Dermis blood vessel endothelial cell (primary cell): ENCODE results near the gene FOXC2. TPM values are rescaled to one million over a fixed set of nuclear protein-coding genes. Genes with fewer than 3 reads are reported as not detected.
A peak's percentile ranks its signal among the peaks of the same experiment; 100 is the strongest.

Experiments
- DNase-seq: peaks from one replicate; pipeline ENCODE4 v3.0.0; 2010
- total RNA-seq: library from RNA; depleted of rRNA; stranded (reverse); fragments of >200 nt; gene quantifications from 2 replicates; pipeline ENCODE4 v1.2.3, GENCODE V29; 2014

FOXC2 gene
- 2.2 and 8.1 TPM in 2 replicates for total RNA-seq

GRCh38 chr16:86566601-86566965 is at the start of gene FOXC2:
TSS of gene FOXC2 (plus strand) at chr16:86566829. CDS start at chr16:86567336, 507 bp downstream.
- DNase-seq: peak; percentile 97

GRCh38 chr16:86517033-86517432 is 49.6 kb upstream of the FOXC2 start:
- DNase-seq: no peak

- peak; percentile 85 for DNase-seq
Measured at GRCh38 chr16:86517652-86518258, 48.9 kb upstream of the FOXC2 start.

DNA sequence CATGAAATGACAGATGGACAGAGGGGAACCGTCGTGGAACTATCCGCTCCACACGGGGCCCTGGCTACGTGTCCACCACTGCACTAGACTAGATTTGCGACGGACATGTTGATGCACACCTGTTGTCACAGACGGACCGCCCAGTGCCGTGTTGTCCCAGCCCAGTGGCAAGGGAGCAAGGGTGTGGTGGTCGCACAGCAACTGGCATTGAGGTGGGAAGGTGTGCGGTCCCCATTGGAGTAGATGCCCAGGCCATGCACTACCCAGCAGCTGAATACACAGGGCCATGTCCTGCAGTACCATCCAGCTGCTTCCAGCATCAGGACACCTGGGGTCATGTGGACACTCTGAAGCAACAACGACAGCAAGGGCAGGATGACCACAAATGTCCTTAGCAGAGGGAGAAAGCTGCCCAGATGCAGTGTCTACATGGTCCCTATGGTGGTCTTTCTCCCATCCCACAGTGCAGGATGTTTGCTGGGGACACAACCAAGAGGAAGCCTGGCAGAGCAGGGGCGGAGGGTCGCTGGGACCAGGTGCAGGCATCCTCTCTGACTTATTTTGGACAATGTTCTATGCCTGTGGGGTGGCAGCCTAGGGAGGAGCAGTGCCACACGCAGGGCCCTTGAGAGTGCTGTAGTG is 47.5 kb upstream of the FOXC2 start:
- DNase-seq: no peak

DNA sequence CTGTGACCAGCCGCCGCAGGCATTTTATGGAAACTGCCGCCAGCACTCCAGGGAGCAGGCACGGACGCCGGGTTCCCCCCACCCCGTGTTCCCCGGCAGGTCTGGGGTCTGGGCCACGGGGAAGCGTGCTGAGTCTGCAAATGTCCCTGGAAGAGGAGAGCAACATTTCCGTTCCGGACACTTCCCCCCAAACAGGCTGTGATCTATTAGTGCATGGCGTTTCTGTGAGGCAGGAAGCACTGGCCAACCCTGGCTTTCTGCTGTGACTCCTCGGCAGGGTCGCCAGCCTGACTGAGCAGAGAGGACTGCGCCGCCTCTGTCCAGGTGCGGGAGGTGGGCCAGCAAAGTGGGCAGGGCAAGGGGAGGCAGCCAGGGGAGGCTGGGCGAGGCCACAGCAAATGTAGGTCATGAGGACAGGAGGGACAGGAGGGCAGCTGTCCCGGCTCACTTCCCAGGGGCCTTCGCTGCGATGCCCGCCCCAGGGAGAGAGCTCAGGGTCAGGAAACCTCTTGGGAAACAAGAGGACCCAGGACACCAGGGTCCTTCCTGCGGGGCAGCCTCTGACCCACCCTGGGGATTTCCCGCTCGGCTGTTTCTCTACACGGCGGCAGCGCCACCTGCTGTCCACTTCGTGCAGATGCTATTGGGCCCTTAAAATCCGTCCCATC is 46.8 kb upstream of the FOXC2 start:
- DNase-seq: peak; percentile 74

- no peak for DNase-seq
Measured at GRCh38 chr16:86520317-86521210, 46.1 kb upstream of the FOXC2 start.

- DNase-seq: no peak
Measured at GRCh38 chr16:86521236-86522197, 45.1 kb upstream of the FOXC2 start.

DNA sequence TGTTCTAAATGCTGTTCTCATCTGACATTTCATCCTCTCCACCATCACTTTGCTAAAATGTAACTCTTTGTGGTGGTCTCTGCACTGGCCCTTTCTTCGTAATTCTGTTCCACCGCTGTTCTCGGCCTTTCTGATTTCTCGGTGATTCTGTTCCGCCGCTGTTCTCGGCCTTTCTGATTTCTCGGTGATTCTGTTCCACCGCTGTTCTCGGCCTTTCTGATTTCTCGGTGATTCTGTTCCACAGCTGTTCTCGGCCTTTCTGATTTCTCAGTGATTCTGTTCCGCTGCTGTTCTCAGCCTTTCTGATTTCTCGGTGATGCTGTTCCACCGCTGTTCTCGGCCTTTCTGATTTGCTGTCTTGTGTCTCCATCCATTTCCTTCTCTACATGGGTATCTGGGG is 44.0 kb upstream of the FOXC2 start:
- no peak for DNase-seq

GRCh38 chr16:86523166-86523740 is 43.4 kb upstream of the FOXC2 start:
- no peak for DNase-seq

DNA sequence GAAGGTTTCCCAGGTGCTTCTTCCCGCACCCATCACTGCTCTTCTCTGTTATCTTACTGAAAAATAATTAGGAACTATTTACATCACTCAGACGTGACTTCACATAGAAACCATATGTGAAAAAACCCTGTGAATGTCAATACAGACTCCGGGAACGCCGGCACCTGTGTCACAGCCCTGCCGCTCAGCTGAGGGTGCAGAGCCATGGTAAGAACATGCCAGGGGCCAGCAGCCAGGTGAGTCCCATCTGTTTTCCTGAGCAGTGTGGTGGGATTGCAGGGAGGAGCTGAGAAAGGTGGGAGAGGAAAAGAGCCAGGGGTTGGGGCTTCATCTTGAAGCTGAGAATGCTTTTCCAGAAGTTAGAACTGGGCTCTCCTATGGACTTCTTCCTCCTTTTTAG is 42.6 kb upstream of the FOXC2 start:
- DNase-seq: no peak

DNA sequence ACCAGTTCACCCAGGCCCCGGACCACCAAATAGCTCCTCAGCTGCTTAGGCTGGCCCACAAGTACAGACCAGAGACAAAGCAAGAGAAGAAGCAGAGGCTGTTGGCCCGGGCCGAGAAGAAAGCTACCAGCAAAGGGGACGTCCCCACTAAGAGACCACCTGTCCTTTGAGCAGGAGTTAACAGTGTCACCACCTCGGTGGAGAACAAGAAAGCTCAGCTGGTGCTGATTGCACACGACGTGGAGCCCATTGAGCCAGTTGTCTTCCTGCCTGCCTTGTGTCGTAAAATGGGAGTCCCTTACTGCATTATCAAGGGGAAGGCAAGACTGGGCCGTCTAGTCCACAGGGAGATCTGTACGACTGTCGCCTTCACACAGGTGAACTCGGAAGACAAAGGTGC is 40.9 kb upstream of the FOXC2 start:
- DNase-seq: no peak

GRCh38 chr16:86527366-86527765 is 39.3 kb upstream of the FOXC2 start:
- no peak for DNase-seq

DNA sequence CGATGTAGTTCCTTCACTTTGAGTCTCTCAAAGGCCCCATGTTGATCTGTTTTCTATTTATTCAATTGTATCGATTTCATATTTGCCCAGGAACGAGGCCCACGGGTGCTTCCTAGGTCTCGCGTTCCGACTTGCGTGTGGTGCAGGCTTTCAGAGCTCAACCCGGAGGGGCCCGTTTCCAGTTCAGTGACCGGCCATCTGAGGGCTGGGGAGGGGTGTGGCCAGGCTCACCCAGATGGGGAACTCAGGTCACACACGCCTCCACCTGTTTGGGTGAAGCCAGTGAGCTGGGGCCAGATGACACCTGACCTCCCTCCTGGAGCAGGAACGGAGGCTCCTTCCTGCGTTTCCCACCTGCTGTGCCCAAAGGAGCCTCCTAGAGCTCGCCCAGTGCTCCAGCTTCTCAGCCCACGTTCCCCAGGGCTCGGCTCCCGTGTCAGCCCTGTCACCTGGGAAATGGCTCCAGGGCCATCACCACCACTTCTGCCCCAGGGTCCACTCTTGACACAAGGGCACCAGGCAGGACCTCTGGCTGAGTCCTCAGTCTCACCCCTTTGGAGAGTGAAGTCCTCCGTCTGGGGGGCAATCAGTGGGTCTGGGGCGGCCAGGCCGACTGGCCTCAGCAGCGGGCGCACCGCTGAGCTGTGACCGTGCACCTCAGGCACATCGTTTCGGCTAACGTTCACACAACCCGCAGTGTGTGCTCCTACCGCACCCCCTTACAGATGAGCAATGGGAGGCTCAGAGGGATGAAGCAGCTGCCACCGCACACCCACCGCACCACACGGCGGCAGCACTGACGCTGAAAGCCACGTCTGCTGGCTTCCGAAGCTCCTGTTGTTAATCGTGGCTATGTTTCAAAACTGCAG is 38.3 kb upstream of the FOXC2 start:
- DNase-seq: no peak

GRCh38 chr16:86529160-86529559 is 37.5 kb upstream of the FOXC2 start:
- no peak for DNase-seq

DNA sequence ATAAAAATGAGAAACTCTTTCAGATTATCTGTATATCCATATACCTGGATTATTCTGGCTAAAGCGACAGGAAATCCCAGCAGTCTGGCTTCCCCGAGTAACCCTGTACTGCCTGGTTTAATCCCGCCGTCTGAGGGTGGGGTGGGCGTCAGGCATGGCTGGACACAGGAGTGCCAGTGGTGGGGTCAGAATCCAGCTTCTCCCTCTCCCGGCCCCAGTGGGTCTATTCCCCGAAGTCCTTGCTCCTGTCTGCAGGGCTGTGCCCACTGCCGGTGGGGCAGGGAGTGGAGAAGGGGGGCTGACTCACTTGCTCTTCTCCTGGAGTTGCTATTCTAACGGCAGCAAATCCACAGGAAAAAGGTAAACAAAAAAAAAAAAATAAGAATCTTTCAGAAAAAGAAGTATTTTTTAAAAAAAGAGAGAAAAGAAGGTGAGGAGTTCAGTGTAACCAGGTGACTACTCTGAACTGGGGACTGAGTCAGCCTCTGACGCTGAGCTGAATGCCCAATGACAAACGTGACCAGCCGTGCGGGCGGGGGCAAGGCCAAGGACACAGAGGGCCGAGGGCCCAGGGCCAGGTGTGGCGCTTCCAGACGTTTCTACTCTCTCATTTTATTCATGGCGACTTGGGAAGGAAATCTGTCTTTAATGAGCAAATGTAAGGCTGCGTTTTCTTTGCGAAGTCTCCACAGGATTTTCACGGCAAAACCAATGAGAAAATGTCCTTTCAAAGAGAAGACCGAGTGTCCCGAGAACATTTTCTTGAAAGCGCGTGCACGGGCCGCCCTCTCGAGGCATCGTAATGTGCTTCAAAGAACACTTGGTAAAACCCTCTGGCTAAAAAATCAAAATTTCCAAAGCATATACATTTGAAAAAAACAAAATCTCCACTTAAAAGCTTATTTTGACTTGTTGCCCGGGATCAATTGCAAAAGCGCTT is 36.1 kb upstream of the FOXC2 start:
- no peak for DNase-seq

DNA sequence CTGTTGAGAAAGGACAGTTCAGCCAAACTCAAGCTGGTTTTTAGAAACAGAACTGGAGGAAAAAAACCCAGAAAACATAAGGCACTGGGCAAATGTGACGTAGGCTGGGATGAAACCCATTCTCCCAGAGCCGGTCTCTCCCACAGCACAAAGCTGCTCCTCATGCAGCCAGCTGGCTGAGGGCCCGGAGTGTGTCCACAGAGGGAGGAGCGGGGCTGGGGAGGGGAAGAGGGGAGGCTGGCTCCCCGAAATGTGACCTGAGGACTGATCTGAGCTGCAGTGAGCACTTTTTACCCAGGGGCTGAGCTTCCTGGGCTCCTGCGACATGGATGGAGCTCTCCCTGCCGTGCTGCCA is 35.5 kb upstream of the FOXC2 start:
- DNase-seq: no peak

GRCh38 chr16:86531641-86532525 is 34.7 kb upstream of the FOXC2 start:
- no peak for DNase-seq

DNA sequence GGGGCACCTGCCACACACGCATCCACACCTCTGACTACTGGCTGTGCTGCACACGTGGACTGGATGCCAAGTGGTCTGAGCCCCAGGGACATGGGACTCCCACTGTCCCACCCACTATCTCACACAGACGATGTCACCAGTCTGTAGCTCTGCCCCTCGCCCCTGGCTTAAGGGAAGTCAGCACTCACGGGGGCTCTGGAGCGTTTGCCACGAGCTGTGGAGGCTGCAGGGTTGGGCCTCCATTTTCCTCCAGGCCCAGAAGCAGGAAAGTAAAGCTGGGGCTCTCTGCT is 34.2 kb upstream of the FOXC2 start:
- DNase-seq: no peak

- no peak for DNase-seq
Measured at GRCh38 chr16:86533076-86533475, 33.6 kb upstream of the FOXC2 start.
